Stimulated activated CD4-positive, alpha-beta T cell treated with anti-CD3 and anti-CD28 coated beads, Interleukin-2, amount 100 ng/mL, for 4 hours (primary cell): Measurements from ENCODE around the gene CFAP54.
A peak's percentile ranks its signal among the peaks of the same experiment; 100 is the strongest.
"Not testable (repeated sequence)": the region's sequence is repeated elsewhere in the genome, so short reads cannot be mapped to it uniquely, and the experiment has no call there.

Experiments used
- DNase-seq: peaks from one replicate; pipeline ENCODE4 v3.0.0-alpha.2; 2020; ENCODE audit warnings: low read depth

Gene CFAP54

GRCh38 chr12:96478011-96478410 lies 11.4 kb upstream of the CFAP54 start:
- no peak for DNase-seq

- no peak for DNase-seq
Observed at GRCh38 chr12:96482086-96482485, 7.3 kb upstream of the CFAP54 start.

- no peak for DNase-seq
Observed at GRCh38 chr12:96483116-96483515, 6.3 kb upstream of the CFAP54 start.

GRCh38 chr12:96486751-96487613 lies 2.4 kb upstream of the CFAP54 start:
- DNase-seq: no peak

GRCh38 chr12:96487634-96488033 lies 1.7 kb upstream of the CFAP54 start:
- no peak for DNase-seq

GRCh38 chr12:96493106-96493505 lies 3.7 kb downstream of the CFAP54 start:
- DNase-seq: no peak

GRCh38 chr12:96494154-96494553 lies 4.8 kb downstream of the CFAP54 start:
- not testable (repeated sequence) for DNase-seq

- DNase-seq: no peak
Observed at GRCh38 chr12:96495155-96495554, 5.8 kb downstream of the CFAP54 start.

GRCh38 chr12:96495841-96496545 lies 6.6 kb downstream of the CFAP54 start:
- DNase-seq: no peak

GRCh38 chr12:96496944-96497343 lies 7.6 kb downstream of the CFAP54 start:
- no peak for DNase-seq

GRCh38 chr12:96497855-96498254 lies 8.5 kb downstream of the CFAP54 start:
- no peak for DNase-seq

GRCh38 chr12:96500693-96501092 lies 11.3 kb downstream of the CFAP54 start:
- no peak for DNase-seq

GRCh38 chr12:96501133-96501761 lies 11.9 kb downstream of the CFAP54 start:
- peak; percentile 6 for DNase-seq

GRCh38 chr12:96501908-96502307 lies 12.5 kb downstream of the CFAP54 start:
- DNase-seq: no peak

GRCh38 chr12:96502477-96502876 lies 13.1 kb downstream of the CFAP54 start:
- DNase-seq: no peak

- no peak for DNase-seq
Observed at GRCh38 chr12:96502949-96503532, 13.7 kb downstream of the CFAP54 start.

GRCh38 chr12:96503976-96504375 lies 14.6 kb downstream of the CFAP54 start:
- no peak for DNase-seq

GRCh38 chr12:96506776-96507175 lies 17.4 kb downstream of the CFAP54 start:
- no peak for DNase-seq

GRCh38 chr12:96510306-96510764 lies 21.0 kb downstream of the CFAP54 start:
- DNase-seq: no peak

- no peak for DNase-seq
Observed at GRCh38 chr12:96513166-96513565, 23.8 kb downstream of the CFAP54 start.

- DNase-seq: no peak
Observed at GRCh38 chr12:96513681-96514080, 24.3 kb downstream of the CFAP54 start.

GRCh38 chr12:96514328-96514727 lies 25.0 kb downstream of the CFAP54 start:
- no peak for DNase-seq
